ENCODE results near the gene MYOCOS.
"Not testable (repeated sequence)": the region's sequence is repeated elsewhere in the genome, so short reads cannot be mapped to it uniquely, and the experiment has no call there.

The MYOCOS gene

GRCh38 chr1:171655746-171656116 is 33.7 kb downstream of the MYOCOS start:
- no peak overlapping the region for H3K27ac ChIP-seq (replicated peaks)
- peaks cover 9% of the 10 kb centered on the region for H3K27me3 ChIP-seq (ENCODE audit: insufficient read depth, poor library complexity, severe bottlenecking)
- no peak overlapping the region for H3K4me3 ChIP-seq (replicated peaks; ENCODE audit: insufficient read depth, low read length)
- no peak for DNase-seq (ENCODE audit: low read depth in 1 of 2, low spot score in 1 of 2)
- TF ChIP-seq CTCF (IDR thresholded peaks at IDR 0.05; ENCODE audit: insufficient read depth, low read length) (no peak), REST (IDR thresholded peaks at IDR 0.05; ENCODE audit: insufficient replicate concordance, low read depth) (no peak), SPI1 (IDR thresholded peaks at IDR 0.05; ENCODE audit: borderline replicate concordance, low read depth) (no peak), POLR2AphosphoS5 (IDR thresholded peaks at IDR 0.05; ENCODE audit: low read depth) (no peak), GABPA (IDR thresholded peaks at IDR 0.05; ENCODE audit: low read depth) (no peak)

- not testable (repeated sequence) for DNase-seq (ENCODE audit: low read depth in 1 of 2, low spot score in 1 of 2); H3K27ac ChIP-seq (replicated peaks); H3K27me3 ChIP-seq (ENCODE audit: insufficient read depth, poor library complexity, severe bottlenecking); H3K4me3 ChIP-seq (replicated peaks; ENCODE audit: insufficient read depth, low read length)
Observed at GRCh38 chr1:171656206-171656605, 34.2 kb downstream of the MYOCOS start.

GRCh38 chr1:171661076-171661650 is 39.1 kb downstream of the MYOCOS start:
- DNase-seq (ENCODE audit: low read depth in 1 of 2, low spot score in 1 of 2), result no peak
- H3K27me3 ChIP-seq (ENCODE audit: insufficient read depth, poor library complexity, severe bottlenecking), result no peaks in the 10 kb centered on the region
- no peak for TF ChIP-seq CTCF (IDR thresholded peaks at IDR 0.05; ENCODE audit: insufficient read depth, low read length)
- no peak for TF ChIP-seq REST (IDR thresholded peaks at IDR 0.05; ENCODE audit: insufficient replicate concordance, low read depth)
- no peak for TF ChIP-seq GABPA (IDR thresholded peaks at IDR 0.05; ENCODE audit: low read depth)
- no peak for TF ChIP-seq SPI1 (IDR thresholded peaks at IDR 0.05; ENCODE audit: borderline replicate concordance, low read depth)
- TF ChIP-seq POLR2AphosphoS5 (IDR thresholded peaks at IDR 0.05; ENCODE audit: low read depth), result no peak
- H3K4me3 ChIP-seq (replicated peaks; ENCODE audit: insufficient read depth, low read length), result no peak overlapping the region
- no peak overlapping the region for H3K27ac ChIP-seq (replicated peaks)

GRCh38 chr1:171663036-171663853 is 41.2 kb downstream of the MYOCOS start:
- Histone ChIP-seq H3K4me3 (replicated peaks; ENCODE audit: insufficient read depth, low read length) (no peak overlapping the region), H3K27ac (replicated peaks) (no peak overlapping the region), H3K27me3 (ENCODE audit: insufficient read depth, poor library complexity, severe bottlenecking) (no peaks in the 10 kb centered on the region)
- no peak for DNase-seq (ENCODE audit: low read depth in 1 of 2, low spot score in 1 of 2)
- TF ChIP-seq SPI1 (IDR thresholded peaks at IDR 0.05; ENCODE audit: borderline replicate concordance, low read depth) (no peak), GABPA (IDR thresholded peaks at IDR 0.05; ENCODE audit: low read depth) (no peak), POLR2AphosphoS5 (IDR thresholded peaks at IDR 0.05; ENCODE audit: low read depth) (no peak), CTCF (IDR thresholded peaks at IDR 0.05; ENCODE audit: insufficient read depth, low read length) (no peak), REST (IDR thresholded peaks at IDR 0.05; ENCODE audit: insufficient replicate concordance, low read depth) (no peak)
